SK-N-SH (cell line): ENCODE results near the gene DAPK3. TPM values are rescaled to one million over a fixed set of nuclear protein-coding genes. Genes with fewer than 3 reads are reported as not detected.
"Not testable (repeated sequence)": the region's sequence is repeated elsewhere in the genome, so short reads cannot be mapped to it uniquely, and the experiment has no call there.

Experiments
- CTCF ChIA-PET: fragments of 300-600, 350-600 bp; formaldehyde crosslinking; extraction: SDS; loops from one replicate; lab custom pipeline; 2021; lab: Yijun Ruan, JAX
- POLR2A ChIA-PET: fragments of 350-600 bp; sonication (Branson Sonifier 250); formaldehyde crosslinking; extraction: SDS; loops from one replicate; lab custom pipeline; 2020; ENCODE audit warnings: antibody characterized with exemption, inconsistent platforms; lab: Yijun Ruan, JAX
- DNase-seq: peaks from one replicate; pipeline ENCODE4 v3.0.0; 2012
- H2AFZ ChIP-seq: fragments of 200-600 bp; sonication (generic); 2 replicates; pipeline ENCODE4 v1.8.1; 2016; ENCODE audit warnings: antibody characterized with exemption, mild to moderate bottlenecking, low read depth
- H3F3A ChIP-seq: fragments of 200-600 bp; sonication (generic); replicated peaks from 2 replicates; pipeline ENCODE3; 2016; ENCODE audit warnings: antibody characterized with exemption, mild to moderate bottlenecking; ENCODE audit not compliant: insufficient read depth
- H3K27ac ChIP-seq, 2 experiments: fragments of 200-500 bp in 1 of 2; fragments of 200-600 bp in 1 of 2; sonication (Bioruptor generic) in 1 of 2; sonication (generic), shearing (Covaris generic) in 1 of 2; 2 replicates each; pipeline versions ENCODE4 v1.5.1 to v1.6.1; 2014 to 2016; ENCODE audit warnings: low read depth in 2 of 2, inconsistent platforms in 1 of 2, low read length in 1 of 2, mild to moderate bottlenecking in 1 of 2, mixed read lengths in 1 of 2
- H3K27me3 ChIP-seq: fragments of 200-600 bp; sonication (generic), shearing (Covaris generic); 2 replicates; pipeline ENCODE4 v1.6.1; 2016; ENCODE audit warnings: mixed run types; ENCODE audit not compliant: insufficient read depth
- H3K36me3 ChIP-seq, 2 experiments: fragments of 200-500 bp in 1 of 2; fragments of 200-600 bp in 1 of 2; sonication (Bioruptor generic) in 1 of 2; sonication (generic) in 1 of 2; replicated peaks in 1 of 2; 2 replicates each; pipeline versions ENCODE3 to v1.5.1; 2014 to 2016; ENCODE audit warnings: low read length in 1 of 2, mild to moderate bottlenecking in 1 of 2; ENCODE audit not compliant: insufficient read depth in 2 of 2, control insufficient read depth in 1 of 2
- H3K4me1 ChIP-seq, 2 experiments: fragments of 200-500 bp in 1 of 2; fragments of 200-600 bp in 1 of 2; sonication (Bioruptor generic) in 1 of 2; sonication (generic), shearing (Covaris generic) in 1 of 2; 2 replicates each; pipeline versions ENCODE4 v1.5.1 to v1.6.1; 2014 to 2016; ENCODE audit warnings: low read depth in 1 of 2, low read length in 1 of 2, mixed run types in 1 of 2; ENCODE audit not compliant: insufficient read depth in 2 of 2, control insufficient read depth in 1 of 2
- H3K4me2 ChIP-seq: fragments of 200-600 bp; sonication (generic), shearing (Covaris generic); 2 replicates; pipeline ENCODE4 v1.6.1; 2017; ENCODE audit warnings: mixed run types
- H3K4me3 ChIP-seq, 2 experiments: fragments of 200-500 bp in 1 of 2; fragments of 200-600 bp in 1 of 2; sonication (Bioruptor generic) in 1 of 2; sonication (generic), shearing (Covaris generic) in 1 of 2; 2 replicates each; pipeline versions ENCODE4 v1.5.1 to v1.8.1; 2014 to 2016; ENCODE audit warnings: low read depth in 2 of 2, inconsistent platforms in 1 of 2, low read length in 1 of 2, mild to moderate bottlenecking in 1 of 2, mixed read lengths in 1 of 2, moderate library complexity in 1 of 2
- H3K79me2 ChIP-seq: fragments of 200-600 bp; sonication (generic); 2 replicates; pipeline ENCODE4 v1.8.1; 2017; ENCODE audit warnings: mild to moderate bottlenecking; ENCODE audit not compliant: insufficient read depth
- H3K9ac ChIP-seq: fragments of 200-600 bp; sonication (generic); 2 replicates; pipeline ENCODE4 v1.6.1; 2017; ENCODE audit warnings: mixed run types
- H3K9me2 ChIP-seq: fragments of 200-600 bp; sonication (generic); 2 replicates; pipeline ENCODE4 v1.6.1; 2017; ENCODE audit warnings: mixed run types
- H3K9me3 ChIP-seq: fragments of 200-600 bp; sonication (generic); 2 replicates; pipeline ENCODE4 v1.6.1; 2017; ENCODE audit warnings: mixed run types, mild to moderate bottlenecking, moderate library complexity
- H4K20me1 ChIP-seq: fragments of 200-600 bp; sonication (generic); 2 replicates; pipeline ENCODE4 v1.6.1; 2017; ENCODE audit warnings: mild to moderate bottlenecking, mixed run types; ENCODE audit not compliant: insufficient read depth
- ELF1 ChIP-seq: IDR thresholded peaks from 2 replicates; pipeline ENCODE4 v1.4.0; 2012
- EP300 ChIP-seq, 2 experiments: IDR thresholded peaks; 2 replicates each; pipeline versions ENCODE4 v1.4.0 to v1.6.1; 2012; ENCODE audit warnings: borderline replicate concordance in 1 of 2, low read depth in 1 of 2, low read length in 1 of 2
- FOXJ3 ChIP-seq: sonication (generic); formaldehyde crosslinking; IDR thresholded peaks from 2 replicates; pipeline ENCODE4 v1.5.1; 2020; ENCODE audit warnings: mild to moderate bottlenecking, missing genetic modification reagents
- GABPA ChIP-seq: IDR thresholded peaks from 2 replicates; pipeline ENCODE4 v1.4.0; 2012; ENCODE audit warnings: low read depth, mild to moderate bottlenecking
- GATA2 ChIP-seq: sonication (generic); formaldehyde crosslinking; IDR thresholded peaks from 2 replicates; pipeline ENCODE4 v1.5.0; 2020; ENCODE audit warnings: mild to moderate bottlenecking, missing genetic modification reagents
- NFIC ChIP-seq: IDR thresholded peaks from 2 replicates; pipeline ENCODE4 v1.4.0; 2012; ENCODE audit warnings: borderline replicate concordance
- RAD21 ChIP-seq: IDR thresholded peaks from 2 replicates; pipeline ENCODE4 v1.6.1; 2012; ENCODE audit warnings: mild to moderate bottlenecking, low read length
- RXRA ChIP-seq: IDR thresholded peaks from 2 replicates; pipeline ENCODE4 v1.4.0; 2012; ENCODE audit warnings: low read depth, mild to moderate bottlenecking, borderline replicate concordance
- SIN3A ChIP-seq: IDR thresholded peaks from 2 replicates; pipeline ENCODE4 v1.6.1; 2012; ENCODE audit warnings: low read depth, mild to moderate bottlenecking, low read length, moderate library complexity, borderline replicate concordance
- whole genome bisulfite sequencing: methylation state at CpG from one replicate; pipeline ENCODE4 v1.1.6; 2017; ENCODE audit warnings: low lambda C conversion rate; 5-methylcytosine and 5-hydroxymethylcytosine counted together
- polyA plus RNA-seq, 3 experiments: library from polyadenylated mRNA; depleted of rRNA; stranded (reverse); fragments of >200 nt; gene quantifications; 2 replicates each; pipeline ENCODE4 v1.2.3, GENCODE V29; 2012
- TF ChIP-seq, protein P1 (sequence below): IDR thresholded peaks from 2 replicates; pipeline ENCODE4 v1.4.0; 2012; ENCODE audit warnings: low read depth
- TF ChIP-seq, protein P2 (sequence below): IDR thresholded peaks from 2 replicates; pipeline ENCODE4 v1.4.0; 2012; ENCODE audit warnings: low read depth, borderline replicate concordance

Gene DAPK3
- polyA plus RNA-seq, 1 of the 3 experiments (the other 2 are of a cell fraction), result 142 TPM

DNA sequence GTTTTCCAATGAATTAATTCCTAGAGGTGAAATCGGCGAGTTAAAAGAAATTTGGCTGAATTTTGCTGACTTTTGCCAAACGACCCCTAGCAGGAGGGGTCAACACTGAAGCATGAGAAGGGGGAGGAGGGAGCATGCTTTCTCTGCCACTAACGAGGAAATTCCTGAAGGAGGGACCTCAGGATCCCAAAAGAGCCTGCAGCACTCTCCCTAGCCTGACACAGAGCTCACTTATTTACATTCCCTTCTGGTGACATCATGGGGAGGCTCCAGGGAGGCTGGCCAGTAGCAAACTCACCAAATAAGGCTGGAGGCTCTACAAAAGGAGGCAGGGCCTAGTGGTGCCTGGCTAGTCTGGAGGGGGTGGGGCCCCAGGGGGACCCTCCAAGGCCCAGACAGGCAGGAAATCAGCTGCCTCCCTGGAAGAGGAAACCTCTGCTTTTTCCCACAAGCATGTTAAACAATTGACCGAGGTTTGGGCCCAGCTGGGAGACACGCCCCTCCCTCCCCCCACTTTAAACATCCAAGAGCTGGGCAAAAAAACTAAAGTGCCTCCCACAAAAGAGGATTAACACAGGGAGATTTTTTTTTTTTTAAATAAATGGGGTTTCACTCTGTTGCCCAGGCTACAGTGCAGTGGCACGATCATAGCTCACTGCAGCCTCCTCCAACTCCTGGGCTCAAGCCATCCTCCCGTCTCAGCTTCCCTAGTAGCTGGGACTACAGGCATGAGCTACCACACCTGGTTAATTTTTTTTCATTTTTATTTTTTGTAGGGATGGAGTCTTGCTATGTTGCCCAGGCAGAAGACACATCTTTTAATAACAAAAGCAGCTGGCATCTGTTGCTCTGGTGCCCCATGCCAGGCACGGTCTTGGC lies 2.1 kb downstream of the DAPK3 start (continued):
- TF ChIP-seq RXRA (no peak; the same call in 1 of the 2 replicates), ELF1 (no peak), GABPA (no peak), RAD21 (no peak), NFIC (no peak), FOXJ3 (CRISPR knock-in tag) (no peak), SIN3A (peak; percentile 91), GATA2 (CRISPR knock-in tag) (no peak), EP300 (IDR thresholded peaks at IDR 0.05; ENCODE audit: borderline replicate concordance in 1 of 2, low read depth in 1 of 2, low read length in 1 of 2) (0 out of 4 replicates have a peak, but pooled peaks of 1 of the 2 experiments have one; percentile 42)
- TF ChIP-seq, protein P1, sequence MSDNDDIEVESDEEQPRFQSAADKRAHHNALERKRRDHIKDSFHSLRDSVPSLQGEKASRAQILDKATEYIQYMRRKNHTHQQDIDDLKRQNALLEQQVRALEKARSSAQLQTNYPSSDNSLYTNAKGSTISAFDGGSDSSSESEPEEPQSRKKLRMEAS, result peak; percentile 76
- TF ChIP-seq, protein P2, sequence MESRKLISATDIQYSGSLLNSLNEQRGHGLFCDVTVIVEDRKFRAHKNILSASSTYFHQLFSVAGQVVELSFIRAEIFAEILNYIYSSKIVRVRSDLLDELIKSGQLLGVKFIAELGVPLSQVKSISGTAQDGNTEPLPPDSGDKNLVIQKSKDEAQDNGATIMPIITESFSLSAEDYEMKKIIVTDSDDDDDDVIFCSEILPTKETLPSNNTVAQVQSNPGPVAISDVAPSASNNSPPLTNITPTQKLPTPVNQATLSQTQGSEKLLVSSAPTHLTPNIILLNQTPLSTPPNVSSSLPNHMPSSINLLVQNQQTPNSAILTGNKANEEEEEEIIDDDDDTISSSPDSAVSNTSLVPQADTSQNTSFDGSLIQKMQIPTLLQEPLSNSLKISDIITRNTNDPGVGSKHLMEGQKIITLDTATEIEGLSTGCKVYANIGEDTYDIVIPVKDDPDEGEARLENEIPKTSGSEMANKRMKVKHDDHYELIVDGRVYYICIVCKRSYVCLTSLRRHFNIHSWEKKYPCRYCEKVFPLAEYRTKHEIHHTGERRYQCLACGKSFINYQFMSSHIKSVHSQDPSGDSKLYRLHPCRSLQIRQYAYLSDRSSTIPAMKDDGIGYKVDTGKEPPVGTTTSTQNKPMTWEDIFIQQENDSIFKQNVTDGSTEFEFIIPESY, result no peak

DNA sequence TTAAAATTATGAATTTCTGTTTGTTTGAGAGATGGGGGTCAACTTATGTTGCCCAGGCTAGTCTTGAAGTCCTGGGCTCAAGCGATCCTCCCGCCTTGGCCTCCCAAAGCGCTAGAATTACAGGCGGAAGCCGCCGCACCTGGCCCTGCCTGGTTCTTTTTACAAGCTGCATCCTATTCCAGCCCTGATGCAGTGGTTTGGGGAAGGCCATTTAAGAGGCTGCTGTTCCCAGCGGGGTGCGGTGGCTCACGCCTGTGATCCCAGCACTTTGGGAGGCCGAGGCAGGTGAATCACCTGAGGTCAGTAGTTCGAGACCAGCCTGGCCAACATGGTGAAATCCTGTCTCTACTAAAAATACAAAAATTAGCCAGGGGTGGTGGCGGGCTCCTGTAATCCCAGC lies 2.9 kb downstream of the DAPK3 start:
- Histone ChIP-seq H3K79me2 (peaks cover 75% of the 10 kb centered on the region), H3K4me1 (peaks cover 16 to 22% of the 10 kb centered on the region in 2 experiments; a peak in 3 of 4 replicates), H3K36me3 (peaks cover 25 to 36% of the 10 kb centered on the region in 2 experiments), H4K20me1 (peaks cover 83% of the 10 kb centered on the region), H3K4me2 (peak overlapping the region; percentile 97), H3K27ac (peak overlapping the region in 1 of 2 experiments; percentile 99; a peak in 2 of 4 replicates), H3F3A (peaks cover 41% of the 10 kb centered on the region), H3K9ac (peak overlapping the region; percentile 22; the same call in 1 of the 2 replicates)
- CTCF ChIA-PET, result interaction anchor here (1.0 kb wide), 1 partner anchor 34 kb away, joined by 3 read pairs; no protein-coding TSS in a partner anchor
- not testable (repeated sequence) for H3K27me3 ChIP-seq, H3K4me3 ChIP-seq, H3K9me3 ChIP-seq, H3K9me2 ChIP-seq, DNase-seq, H2AFZ ChIP-seq
- 92% methylated on average over 11 of the region's 12 CpGs for WGBS
- POLR2A ChIA-PET, result interaction anchor here (0.6 kb wide), 1 partner anchor 13 kb away, joined by 3 read pairs; no protein-coding TSS in a partner anchor
